ENCODE results near the gene BCAS3.

The BCAS3 gene

Small RNA genes lying within 50 kb of the gene (small RNA-seq; reads per million reads assigned to genes)
- gene RF00019, result 0 reads per million in 2 experiments
- 0 reads per million in 2 experiments for gene RN7SL448P
- gene RN7SL606P, result 0 reads per million in 2 experiments
- gene RNU6-623P, result 0 reads per million in 2 experiments

Data from SK-N-DZ (cell line).